Ishikawa (cell line): ENCODE results near the gene FOXA3.

ENCODE experiments used
- CEBPB ChIP-seq: IDR thresholded peaks from 2 replicates; pipeline ENCODE4 v1.6.1; 2012
- CREB1 ChIP-seq: IDR thresholded peaks from 2 replicates; pipeline ENCODE4 v1.6.1; 2012; ENCODE audit warnings: low read depth
- EGR1 ChIP-seq: IDR thresholded peaks from 2 replicates; pipeline ENCODE4 v1.6.1; 2012
- EP300 ChIP-seq: IDR thresholded peaks from 2 replicates; pipeline ENCODE4 v1.6.1; 2012; ENCODE audit warnings: borderline replicate concordance
- FOXM1 ChIP-seq: IDR thresholded peaks from 2 replicates; pipeline ENCODE4 v1.6.1; 2012; ENCODE audit warnings: low read depth, borderline replicate concordance
- NFIC ChIP-seq: IDR thresholded peaks from 2 replicates; pipeline ENCODE4 v1.6.1; 2012
- RAD21 ChIP-seq: IDR thresholded peaks from 2 replicates; pipeline ENCODE4 v1.6.1; 2012; ENCODE audit warnings: low read depth
- TAF1 ChIP-seq: IDR thresholded peaks from 2 replicates; pipeline ENCODE4 v1.6.1; 2012; ENCODE audit warnings: low read depth, mild to moderate bottlenecking
- TCF12 ChIP-seq: IDR thresholded peaks from 2 replicates; pipeline ENCODE4 v1.6.1; 2012; ENCODE audit warnings: low read depth
- TEAD4 ChIP-seq: IDR thresholded peaks from 2 replicates; pipeline ENCODE4 v1.6.1; 2012
- YY1 ChIP-seq: IDR thresholded peaks from 2 replicates; pipeline ENCODE4 v1.6.1; 2012; ENCODE audit warnings: low read depth
- ZBTB7A ChIP-seq: IDR thresholded peaks from 2 replicates; pipeline ENCODE4 v1.6.1; 2012; ENCODE audit warnings: low read depth
- TF ChIP-seq, protein P1 (sequence below): IDR thresholded peaks from 2 replicates; pipeline ENCODE4 v1.6.1; 2012
- TF ChIP-seq, protein P2 (sequence below): IDR thresholded peaks from 2 replicates; pipeline ENCODE4 v1.6.1; 2012
- TF ChIP-seq, protein P3 (sequence below): IDR thresholded peaks from 2 replicates; pipeline ENCODE4 v1.6.1; 2012; ENCODE audit warnings: low read depth, mild to moderate bottlenecking

The FOXA3 gene

DNA sequence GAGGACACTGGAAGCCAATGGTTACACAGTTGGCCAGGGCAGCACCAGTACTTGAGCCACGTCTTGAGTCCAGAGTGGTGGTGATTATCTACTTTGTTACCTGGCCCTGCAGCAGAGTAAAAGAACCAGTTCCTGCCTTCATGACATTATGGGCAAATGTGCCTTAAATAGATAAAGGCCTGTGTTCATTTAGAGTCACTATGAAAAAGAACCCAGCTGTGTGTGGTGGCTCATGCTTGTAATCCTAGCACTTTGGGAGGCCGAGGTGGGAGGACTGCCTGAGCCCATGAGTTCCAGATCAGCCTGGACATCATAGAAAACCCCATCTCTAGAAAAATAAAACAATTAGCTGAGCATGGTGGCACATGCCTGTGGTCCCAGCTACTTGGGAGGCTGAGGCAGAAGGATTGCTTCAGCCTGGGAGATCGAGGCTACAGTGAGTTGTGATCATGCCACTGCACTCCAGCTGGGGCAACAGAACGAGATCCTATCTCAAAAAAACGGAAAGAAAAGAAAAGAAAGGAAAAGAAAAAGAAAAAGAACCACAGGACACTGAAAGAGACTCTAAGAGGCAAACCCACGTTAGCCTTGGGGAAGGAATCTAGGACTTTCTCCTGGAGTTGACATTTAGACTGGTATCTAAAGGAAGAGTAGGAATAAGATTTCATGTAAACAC is 25.2 kb downstream of the FOXA3 start:
- TF ChIP-seq TCF12 (no peak), RAD21 (no peak), ZBTB7A (no peak), TEAD4 (no peak), TAF1 (no peak), YY1 (no peak), EGR1 (no peak), CREB1 (no peak), EP300 (no peak), NFIC (no peak), FOXM1 (no peak), CEBPB (no peak)
- TF ChIP-seq, protein P1, sequence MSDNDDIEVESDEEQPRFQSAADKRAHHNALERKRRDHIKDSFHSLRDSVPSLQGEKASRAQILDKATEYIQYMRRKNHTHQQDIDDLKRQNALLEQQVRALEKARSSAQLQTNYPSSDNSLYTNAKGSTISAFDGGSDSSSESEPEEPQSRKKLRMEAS = no peak
- TF ChIP-seq, protein P2, sequence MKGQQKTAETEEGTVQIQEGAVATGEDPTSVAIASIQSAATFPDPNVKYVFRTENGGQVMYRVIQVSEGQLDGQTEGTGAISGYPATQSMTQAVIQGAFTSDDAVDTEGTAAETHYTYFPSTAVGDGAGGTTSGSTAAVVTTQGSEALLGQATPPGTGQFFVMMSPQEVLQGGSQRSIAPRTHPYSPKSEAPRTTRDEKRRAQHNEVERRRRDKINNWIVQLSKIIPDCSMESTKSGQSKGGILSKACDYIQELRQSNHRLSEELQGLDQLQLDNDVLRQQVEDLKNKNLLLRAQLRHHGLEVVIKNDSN = no peak
- TF ChIP-seq, protein P3, sequence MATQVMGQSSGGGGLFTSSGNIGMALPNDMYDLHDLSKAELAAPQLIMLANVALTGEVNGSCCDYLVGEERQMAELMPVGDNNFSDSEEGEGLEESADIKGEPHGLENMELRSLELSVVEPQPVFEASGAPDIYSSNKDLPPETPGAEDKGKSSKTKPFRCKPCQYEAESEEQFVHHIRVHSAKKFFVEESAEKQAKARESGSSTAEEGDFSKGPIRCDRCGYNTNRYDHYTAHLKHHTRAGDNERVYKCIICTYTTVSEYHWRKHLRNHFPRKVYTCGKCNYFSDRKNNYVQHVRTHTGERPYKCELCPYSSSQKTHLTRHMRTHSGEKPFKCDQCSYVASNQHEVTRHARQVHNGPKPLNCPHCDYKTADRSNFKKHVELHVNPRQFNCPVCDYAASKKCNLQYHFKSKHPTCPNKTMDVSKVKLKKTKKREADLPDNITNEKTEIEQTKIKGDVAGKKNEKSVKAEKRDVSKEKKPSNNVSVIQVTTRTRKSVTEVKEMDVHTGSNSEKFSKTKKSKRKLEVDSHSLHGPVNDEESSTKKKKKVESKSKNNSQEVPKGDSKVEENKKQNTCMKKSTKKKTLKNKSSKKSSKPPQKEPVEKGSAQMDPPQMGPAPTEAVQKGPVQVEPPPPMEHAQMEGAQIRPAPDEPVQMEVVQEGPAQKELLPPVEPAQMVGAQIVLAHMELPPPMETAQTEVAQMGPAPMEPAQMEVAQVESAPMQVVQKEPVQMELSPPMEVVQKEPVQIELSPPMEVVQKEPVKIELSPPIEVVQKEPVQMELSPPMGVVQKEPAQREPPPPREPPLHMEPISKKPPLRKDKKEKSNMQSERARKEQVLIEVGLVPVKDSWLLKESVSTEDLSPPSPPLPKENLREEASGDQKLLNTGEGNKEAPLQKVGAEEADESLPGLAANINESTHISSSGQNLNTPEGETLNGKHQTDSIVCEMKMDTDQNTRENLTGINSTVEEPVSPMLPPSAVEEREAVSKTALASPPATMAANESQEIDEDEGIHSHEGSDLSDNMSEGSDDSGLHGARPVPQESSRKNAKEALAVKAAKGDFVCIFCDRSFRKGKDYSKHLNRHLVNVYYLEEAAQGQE = no peak

DNA sequence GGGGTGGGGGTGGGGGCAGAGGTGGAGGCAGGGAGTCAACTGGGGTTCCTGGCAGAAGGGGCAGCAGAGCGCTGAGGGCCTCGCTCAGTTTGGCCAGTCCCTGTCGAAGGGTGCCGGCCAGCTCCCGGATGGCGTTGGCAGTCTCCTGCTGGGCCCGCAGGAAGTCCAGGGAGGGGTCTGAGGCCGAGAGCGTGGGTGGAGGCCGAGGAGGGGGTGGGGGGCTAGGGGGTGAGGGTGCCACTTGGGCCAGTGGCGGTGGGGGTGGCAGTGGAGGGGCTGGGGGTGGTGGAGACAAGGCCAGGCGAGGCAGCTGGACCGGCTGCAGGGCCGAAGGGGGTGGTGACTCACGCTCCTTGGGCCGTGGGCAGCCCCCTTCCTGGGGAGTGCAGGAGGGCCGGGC is 26.8 kb downstream of the FOXA3 start:
- no peak for TF ChIP-seq EGR1
- TF ChIP-seq TAF1 = no peak
- no peak for TF ChIP-seq FOXM1
- no peak for TF ChIP-seq CEBPB
- TF ChIP-seq EP300 = no peak
- TF ChIP-seq, protein P3 = no peak
- TF ChIP-seq NFIC = no peak
- no peak for TF ChIP-seq YY1
- no peak for TF ChIP-seq CREB1
- TF ChIP-seq, protein P2 = no peak
- TF ChIP-seq TEAD4 = no peak
- no peak for TF ChIP-seq RAD21
- TF ChIP-seq, protein P1 = no peak
- no peak for TF ChIP-seq TCF12
- no peak for TF ChIP-seq ZBTB7A

DNA sequence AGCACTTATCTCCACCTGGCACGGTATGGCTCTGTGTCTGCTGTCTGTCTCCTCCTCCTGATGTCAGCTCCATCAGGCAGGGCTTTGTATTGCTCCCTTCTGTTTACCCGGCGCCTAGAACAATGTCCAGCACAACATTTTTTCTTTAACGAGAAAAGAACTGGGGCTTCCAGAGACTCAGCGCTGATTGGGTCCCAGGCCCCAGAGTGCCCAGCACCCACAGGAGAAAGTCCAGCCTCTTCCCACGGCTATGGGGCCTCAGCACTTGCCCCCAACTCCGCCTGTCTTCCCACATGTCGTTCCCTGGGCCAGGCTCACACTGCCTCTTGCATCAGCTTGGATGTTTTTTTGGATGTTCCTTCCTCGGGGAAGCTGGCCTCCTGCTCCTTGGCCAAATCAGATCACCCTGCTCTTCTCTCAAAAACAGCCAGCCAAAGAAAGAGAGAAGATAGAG is 31.4 kb downstream of the FOXA3 start:
- TF ChIP-seq, protein P1 = no peak
- TF ChIP-seq ZBTB7A = no peak
- TF ChIP-seq, protein P2 = no peak
- no peak for TF ChIP-seq YY1
- no peak for TF ChIP-seq EGR1
- no peak for TF ChIP-seq FOXM1
- TF ChIP-seq TCF12 = no peak
- TF ChIP-seq CEBPB = no peak
- no peak for TF ChIP-seq CREB1
- TF ChIP-seq NFIC = no peak
- no peak for TF ChIP-seq RAD21
- TF ChIP-seq, protein P3 = no peak
- TF ChIP-seq TEAD4 = no peak
- TF ChIP-seq TAF1 = no peak
- no peak for TF ChIP-seq EP300
